Measurements from ENCODE around the gene ADSL. TPM values are rescaled to one million over a fixed set of nuclear protein-coding genes. Genes with fewer than 3 reads are reported as not detected.

ADSL gene
- total and polyA plus RNA-seq, 2 donors (not counting 1 experiment from before 2014, with no cell fraction given): 61.0 to 63.8 TPM

DNA sequence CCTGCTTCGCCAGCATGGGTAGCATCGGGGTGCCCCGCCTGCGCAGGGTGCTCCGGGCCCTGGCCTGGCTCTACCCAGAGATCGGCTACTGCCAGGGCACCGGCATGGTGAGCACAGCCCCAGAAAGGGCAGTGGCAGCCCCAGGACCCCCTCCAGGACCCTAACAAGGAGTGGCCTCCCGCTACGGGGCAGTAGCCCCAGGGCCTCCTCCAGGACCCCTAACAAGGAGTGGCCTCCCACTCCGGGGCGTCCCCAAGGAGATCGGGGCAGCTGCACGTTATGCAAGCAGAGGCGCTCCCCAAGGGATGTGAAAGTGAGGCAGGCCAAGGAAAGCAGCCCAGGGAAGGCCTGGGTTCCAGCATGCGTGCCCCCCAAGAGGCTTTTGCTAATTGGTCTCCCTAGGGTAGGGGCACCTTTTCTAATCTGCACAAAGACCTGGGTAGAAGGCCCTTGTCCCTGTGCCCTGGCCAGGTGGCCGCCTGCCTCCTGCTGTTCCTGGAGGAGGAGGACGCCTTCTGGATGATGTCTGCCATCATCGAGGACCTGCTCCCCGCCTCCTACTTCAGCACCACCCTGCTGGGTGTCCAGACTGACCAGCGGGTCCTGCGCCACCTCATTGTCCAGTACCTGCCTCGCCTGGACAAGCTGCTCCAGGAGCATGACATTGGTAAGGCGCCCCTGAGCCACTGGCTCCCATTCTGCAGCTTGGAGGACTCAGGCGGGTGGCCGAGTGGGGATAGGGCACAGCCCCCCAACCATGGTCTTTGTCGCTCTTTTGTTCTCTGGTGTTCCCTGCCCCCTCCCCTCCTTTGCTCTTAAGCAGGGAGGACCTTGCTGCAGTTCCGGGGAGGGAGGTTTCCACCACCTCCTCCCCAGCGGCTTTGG lies 59.1 kb downstream of the ADSL start:
- peaks cover 0 to 86% of the 10 kb centered on the region in 2 experiments for H3K36me3 ChIP-seq (replicated peaks in 1 of 2; ENCODE audit: control extremely low read depth in 1 of 2, control insufficient read depth in 1 of 2, extremely low read depth in 1 of 2, insufficient read depth in 2 of 2, low read length in 1 of 2)
- no peak overlapping the region for H3K27ac ChIP-seq (ENCODE audit: low read length in 2 of 2)
- 96% methylated on average over 26 of the region's 28 CpGs for whole genome bisulfite sequencing (ENCODE audit: insufficient coverage)
- DNase-seq (no peak), ATAC-seq (ENCODE audit: low read depth) (no peak)
- H3K27me3 ChIP-seq (replicated peaks in 1 of 4; ENCODE audit: control extremely low read depth in 1 of 4, control insufficient read depth in 3 of 4, insufficient read depth in 4 of 4, low read length in 3 of 4): no peaks in the 10 kb centered on the region
- no peak overlapping the region for H3K27ac Mint-ChIP-seq
- H3K4me1 Mint-ChIP-seq: peaks cover 32% of the 10 kb centered on the region
- no peak overlapping the region for H3K4me2 ChIP-seq (replicated peaks; ENCODE audit: low read depth, low read length, poor library complexity, severe bottlenecking)
- ChIA-PET POLR2A (no interaction called here), CTCF (interaction anchor here (0.9 to 4.3 kb wide), 2 partner anchors 31 to 97 kb away, joined by 3 to 16 read pairs; no protein-coding TSS in a partner anchor)
- H3K9me3 Mint-ChIP-seq (ENCODE audit: insufficient read depth): no peaks in the 10 kb centered on the region
- no peak overlapping the region for H3K4me3 Mint-ChIP-seq
- intact Hi-C loops (cut with micrococcal nuclease): no loop called here
- no peaks in the 10 kb centered on the region for H4K20me1 ChIP-seq (ENCODE audit: control insufficient read depth, insufficient read depth, low read length, poor library complexity, severe bottlenecking)
- H2AFZ ChIP-seq (ENCODE audit: insufficient read depth, low read depth, low read length, poor library complexity, severe bottlenecking): no peak overlapping the region
- H3K4me3 ChIP-seq (ENCODE audit: control extremely low read depth in 1 of 5, extremely low read depth in 1 of 5, insufficient read depth in 1 of 5, low read depth in 2 of 5, low read length in 4 of 5): no peak overlapping the region
- no peaks in the 10 kb centered on the region for H3K9me3 ChIP-seq (ENCODE audit: control extremely low read depth in 1 of 3, control insufficient read depth in 2 of 3, insufficient read depth in 1 of 3, low read length in 2 of 3)
- H3K27me3 Mint-ChIP-seq: no peaks in the 10 kb centered on the region
- peaks cover 42% of the 10 kb centered on the region for H3K79me2 ChIP-seq (ENCODE audit: control insufficient read depth, insufficient read depth, low read length)
- H3K4me1 ChIP-seq (ENCODE audit: control insufficient read depth in 2 of 2, insufficient read depth in 2 of 2, low read length in 2 of 2): peaks cover 28 to 29% of the 10 kb centered on the region in 2 donors
- H3K9ac ChIP-seq (ENCODE audit: low read length): no peak overlapping the region
- TF ChIP-seq CTCF (IDR thresholded peaks at IDR 0.05): no peak
- no peak for TF ChIP-seq EZH2 (IDR thresholded peaks at IDR 0.05; ENCODE audit: borderline replicate concordance, insufficient read depth, low read depth, low read length, poor library complexity, severe bottlenecking)

Data from B cell (primary cell).